ENCODE data around the gene EEPD1. TPM values are rescaled to one million over a fixed set of nuclear protein-coding genes. Genes with fewer than 3 reads are reported as not detected.
A peak's percentile ranks its signal among the peaks of the same experiment; 100 is the strongest.

The EEPD1 gene
- polyA plus RNA-seq, 1 donor from 2014 or later = 1.9 TPM

DNA sequence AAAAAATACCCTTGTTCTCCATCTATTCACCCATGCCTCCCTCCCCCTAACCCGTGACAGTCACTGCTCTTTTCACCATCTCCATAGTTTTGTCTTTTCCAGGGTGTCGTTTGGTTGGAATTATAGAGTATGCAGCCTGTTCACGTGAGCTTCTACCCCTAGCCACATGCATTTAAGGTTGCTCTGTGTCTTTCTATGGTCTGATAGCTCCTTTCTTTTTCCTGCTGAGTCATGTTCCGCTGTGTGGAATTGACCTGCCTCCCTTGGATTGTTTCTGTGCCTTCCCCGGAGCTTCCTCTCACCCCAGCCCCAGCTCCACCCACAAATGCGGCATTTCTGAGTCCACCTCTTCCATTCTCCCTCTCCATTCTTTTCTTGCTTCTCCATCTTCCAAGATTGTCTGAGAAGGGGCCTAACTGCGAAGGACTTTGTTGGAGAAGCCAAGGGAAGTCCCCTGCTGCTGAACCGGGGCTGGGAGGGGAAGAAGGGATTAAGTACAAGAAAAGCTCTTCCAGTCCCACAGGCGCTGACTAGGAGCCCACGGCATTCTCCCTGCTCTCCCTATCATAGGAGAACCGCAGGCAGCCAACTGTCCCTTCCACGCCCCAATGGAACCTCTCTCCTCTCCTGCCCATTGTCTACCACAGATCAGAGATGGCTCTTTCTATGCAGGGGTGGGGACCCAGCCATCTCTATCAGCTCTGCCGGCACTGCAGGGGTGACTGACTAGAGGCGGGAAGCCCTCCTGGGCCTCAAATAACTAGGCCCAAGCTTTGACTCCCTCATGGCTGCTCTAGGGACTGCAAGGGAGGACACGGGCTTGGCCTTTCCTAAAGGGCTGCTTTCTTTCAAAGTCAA is 149.1 kb downstream of the EEPD1 start:
- Mint-ChIP-seq H3K9me3 (no peaks in the 10 kb centered on the region), H3K36me3 (no peaks in the 10 kb centered on the region), H3K4me1 (no peaks in the 10 kb centered on the region), H3K4me3 (no peak overlapping the region), H3K27me3 (no peaks in the 10 kb centered on the region), H3K27ac (peak overlapping the region in 1 of 3 donors; percentile 69)

GRCh38 chr7:36303202-36304098 is 150.4 kb downstream of the EEPD1 start:
- Mint-ChIP-seq H3K27me3 (no peaks in the 10 kb centered on the region), H3K9me3 (no peaks in the 10 kb centered on the region), H3K4me3 (no peak overlapping the region), H3K27ac (no peak overlapping the region), H3K36me3 (no peaks in the 10 kb centered on the region), H3K4me1 (no peaks in the 10 kb centered on the region)

DNA sequence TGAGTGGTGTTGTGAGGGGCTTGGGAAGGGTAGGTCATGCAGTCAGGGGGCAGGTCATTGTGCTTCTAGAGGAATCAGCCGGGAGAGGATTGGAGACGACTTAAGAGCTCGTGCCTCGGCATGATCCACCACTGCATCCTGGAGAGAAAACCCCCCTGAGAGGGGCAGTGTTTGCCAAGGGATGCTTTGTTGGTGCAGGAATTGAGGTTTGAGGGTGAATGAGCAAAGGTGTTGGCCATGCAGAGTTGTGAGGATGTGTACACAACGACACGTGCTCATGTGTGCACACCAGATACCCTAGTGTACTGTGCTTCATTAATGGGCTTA is 151.0 kb downstream of the EEPD1 start:
- no peaks in the 10 kb centered on the region for H3K27me3 Mint-ChIP-seq
- no peaks in the 10 kb centered on the region for H3K36me3 Mint-ChIP-seq
- H3K9me3 Mint-ChIP-seq = no peaks in the 10 kb centered on the region
- H3K27ac Mint-ChIP-seq = no peak overlapping the region
- H3K4me3 Mint-ChIP-seq = no peak overlapping the region
- H3K4me1 Mint-ChIP-seq = no peaks in the 10 kb centered on the region

- no peaks in the 10 kb centered on the region for H3K36me3 Mint-ChIP-seq
- no peaks in the 10 kb centered on the region for H3K27me3 Mint-ChIP-seq
- H3K27ac Mint-ChIP-seq = no peak overlapping the region
- no peaks in the 10 kb centered on the region for H3K4me1 Mint-ChIP-seq
- no peak overlapping the region for H3K4me3 Mint-ChIP-seq
- H3K9me3 Mint-ChIP-seq = no peaks in the 10 kb centered on the region
These were observed 152.2 kb downstream of the EEPD1 start for GRCh38 chr7:36305226-36305625.

- Mint-ChIP-seq H3K4me3 (no peak overlapping the region), H3K4me1 (no peaks in the 10 kb centered on the region), H3K27me3 (no peaks in the 10 kb centered on the region), H3K36me3 (no peaks in the 10 kb centered on the region), H3K9me3 (no peaks in the 10 kb centered on the region), H3K27ac (no peak overlapping the region)
These were observed 152.6 kb downstream of the EEPD1 start for GRCh38 chr7:36305648-36306047.

DNA sequence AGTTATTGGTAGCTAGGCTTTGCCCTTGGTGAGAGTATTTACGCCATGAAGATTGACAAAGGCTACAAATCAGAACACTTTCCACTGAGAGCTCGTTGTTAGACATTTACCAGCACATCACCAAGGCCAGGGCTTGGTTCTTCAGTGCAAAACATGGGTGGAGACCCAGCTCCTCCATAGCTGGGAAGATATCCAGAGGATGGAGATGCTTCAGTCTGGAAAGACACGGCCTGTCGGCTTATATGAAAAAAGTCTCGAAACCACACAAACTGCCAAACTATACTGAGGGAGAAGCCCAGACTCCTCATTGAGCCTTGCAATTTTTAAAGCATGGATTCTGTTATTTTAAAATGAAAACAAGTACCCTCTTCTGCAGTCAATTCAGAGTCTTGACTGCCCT is 153.2 kb downstream of the EEPD1 start:
- no peaks in the 10 kb centered on the region for H3K9me3 Mint-ChIP-seq
- H3K36me3 Mint-ChIP-seq = no peaks in the 10 kb centered on the region
- no peaks in the 10 kb centered on the region for H3K4me1 Mint-ChIP-seq
- no peak overlapping the region for H3K4me3 Mint-ChIP-seq
- no peaks in the 10 kb centered on the region for H3K27me3 Mint-ChIP-seq
- no peak overlapping the region for H3K27ac Mint-ChIP-seq

DNA sequence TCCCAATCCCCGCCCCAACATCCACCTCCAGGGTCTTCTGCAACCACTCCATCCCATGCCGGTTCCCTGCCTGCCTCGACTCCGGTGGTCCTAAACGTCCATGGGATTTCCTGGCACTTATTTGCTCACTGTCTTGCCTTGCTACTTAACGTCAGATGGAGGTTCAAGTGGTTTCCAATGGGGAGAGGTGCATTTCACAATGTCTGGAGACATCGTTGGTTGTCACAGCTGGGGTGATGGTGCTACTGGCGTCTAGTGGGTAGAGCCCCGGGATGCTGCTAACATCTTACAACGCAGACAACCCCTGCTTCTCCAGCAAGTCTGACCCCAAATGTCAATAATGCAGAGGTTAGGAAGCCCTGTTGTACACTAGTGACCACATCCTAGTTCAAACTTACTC is 153.7 kb downstream of the EEPD1 start:
- H3K9me3 Mint-ChIP-seq = no peaks in the 10 kb centered on the region
- no peaks in the 10 kb centered on the region for H3K4me1 Mint-ChIP-seq
- no peaks in the 10 kb centered on the region for H3K36me3 Mint-ChIP-seq
- no peak overlapping the region for H3K27ac Mint-ChIP-seq
- H3K4me3 Mint-ChIP-seq = no peak overlapping the region
- H3K27me3 Mint-ChIP-seq = no peaks in the 10 kb centered on the region

GRCh38 chr7:36308031-36308430 is 155.0 kb downstream of the EEPD1 start:
- Mint-ChIP-seq H3K27ac (no peak overlapping the region), H3K4me1 (peaks cover 0 to 2% (median 2%) of the 10 kb centered on the region in 3 donors), H3K4me3 (no peak overlapping the region), H3K27me3 (peaks cover 3% of the 10 kb centered on the region), H3K36me3 (no peaks in the 10 kb centered on the region), H3K9me3 (no peaks in the 10 kb centered on the region)

GRCh38 chr7:36309301-36309700 is 156.2 kb downstream of the EEPD1 start:
- Mint-ChIP-seq H3K36me3 (no peaks in the 10 kb centered on the region), H3K27ac (no peak overlapping the region), H3K4me1 (peaks cover 0 to 2% (median 2%) of the 10 kb centered on the region in 3 donors), H3K9me3 (no peaks in the 10 kb centered on the region), H3K4me3 (no peak overlapping the region), H3K27me3 (peaks cover 3% of the 10 kb centered on the region)

DNA sequence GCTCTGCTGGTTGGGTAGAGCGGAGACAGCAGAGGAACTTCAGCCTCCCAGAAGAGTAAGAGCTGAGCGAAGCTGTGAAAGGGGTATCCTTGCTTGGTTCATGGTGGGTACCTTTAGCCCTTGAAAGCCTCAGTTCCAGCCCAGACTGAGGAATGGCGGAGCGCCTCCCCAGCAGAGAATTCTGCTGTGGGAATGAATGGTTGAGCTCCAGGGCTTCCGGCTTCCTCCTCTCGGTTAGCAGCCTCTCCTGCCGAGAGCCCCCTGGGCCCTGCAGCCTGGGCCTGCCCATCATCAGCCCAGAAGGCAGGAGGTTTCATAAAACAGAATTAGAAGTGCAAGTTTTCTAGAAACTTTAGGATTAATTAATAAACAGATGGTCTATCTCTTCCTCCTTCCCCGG is 156.7 kb downstream of the EEPD1 start:
- Mint-ChIP-seq H3K9me3 (no peaks in the 10 kb centered on the region), H3K36me3 (no peaks in the 10 kb centered on the region), H3K27me3 (peaks cover 3% of the 10 kb centered on the region), H3K4me1 (peaks cover 0 to 2% (median 2%) of the 10 kb centered on the region in 3 donors), H3K27ac (no peak overlapping the region), H3K4me3 (no peak overlapping the region)

DNA sequence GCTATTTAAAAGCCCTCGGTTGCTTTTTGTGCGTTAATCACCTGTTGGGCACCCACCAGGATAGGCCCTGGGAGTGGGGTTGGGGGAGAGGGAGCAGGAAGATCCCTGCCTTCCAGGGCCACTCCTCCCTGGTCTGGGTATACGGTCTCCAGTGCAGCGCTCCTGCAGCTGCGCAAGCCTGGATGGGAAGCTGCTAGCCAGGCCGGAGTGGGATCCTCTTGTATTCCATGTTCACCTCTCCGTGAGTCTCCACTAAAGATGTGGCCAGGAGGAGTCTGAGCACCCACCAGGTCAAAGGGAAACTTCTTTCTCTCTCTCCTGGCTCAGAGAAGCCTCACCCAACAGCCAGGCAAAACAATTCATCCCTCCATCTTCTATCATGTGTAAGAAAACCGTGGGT is 157.8 kb downstream of the EEPD1 start:
- no peaks in the 10 kb centered on the region for H3K9me3 Mint-ChIP-seq
- H3K27ac Mint-ChIP-seq = peak overlapping the region in 1 of 3 donors; percentile 23
- H3K4me3 Mint-ChIP-seq = no peak overlapping the region
- H3K27me3 Mint-ChIP-seq = peaks cover 3% of the 10 kb centered on the region
- H3K4me1 Mint-ChIP-seq = peaks cover 0 to 2% (median 2%) of the 10 kb centered on the region in 3 donors
- H3K36me3 Mint-ChIP-seq = no peaks in the 10 kb centered on the region

- Mint-ChIP-seq H3K4me3 (no peak overlapping the region), H3K9me3 (no peaks in the 10 kb centered on the region), H3K27ac (no peak overlapping the region), H3K27me3 (peaks cover 3% of the 10 kb centered on the region), H3K4me1 (peaks cover 0 to 2% (median 2%) of the 10 kb centered on the region in 3 donors), H3K36me3 (no peaks in the 10 kb centered on the region)
These were observed 158.5 kb downstream of the EEPD1 start for GRCh38 chr7:36311539-36311938.

- no peak overlapping the region for H3K27ac Mint-ChIP-seq
- peaks cover 0 to 2% (median 2%) of the 10 kb centered on the region in 3 donors for H3K4me1 Mint-ChIP-seq
- H3K36me3 Mint-ChIP-seq = no peaks in the 10 kb centered on the region
- H3K4me3 Mint-ChIP-seq = peak overlapping the region in 1 of 4 donors; percentile 49
- no peaks in the 10 kb centered on the region for H3K9me3 Mint-ChIP-seq
- H3K27me3 Mint-ChIP-seq = peaks cover 3% of the 10 kb centered on the region
These were observed 159.2 kb downstream of the EEPD1 start for GRCh38 chr7:36312064-36312914.

GRCh38 chr7:36312915-36313334 is 159.9 kb downstream of the EEPD1 start:
- Mint-ChIP-seq H3K4me3 (no peak overlapping the region), H3K9me3 (no peaks in the 10 kb centered on the region), H3K27ac (no peak overlapping the region), H3K27me3 (peaks cover 3% of the 10 kb centered on the region), H3K4me1 (peaks cover 0 to 2% (median 2%) of the 10 kb centered on the region in 3 donors), H3K36me3 (no peaks in the 10 kb centered on the region)

- Mint-ChIP-seq H3K9me3 (no peaks in the 10 kb centered on the region), H3K4me3 (no peak overlapping the region), H3K27me3 (peaks cover 3% of the 10 kb centered on the region), H3K36me3 (no peaks in the 10 kb centered on the region), H3K4me1 (peaks cover 0 to 2% (median 2%) of the 10 kb centered on the region in 3 donors), H3K27ac (no peak overlapping the region)
These were observed 160.6 kb downstream of the EEPD1 start for GRCh38 chr7:36313607-36314006.
